ENCODE results near the gene PLS1. TPM values are rescaled to one million over a fixed set of nuclear protein-coding genes. Genes with fewer than 3 reads are reported as not detected.
"Not testable (repeated sequence)": the region's sequence is repeated elsewhere in the genome, so short reads cannot be mapped to it uniquely, and the experiment has no call there.

Gene PLS1
- total RNA-seq, 1 donor from 2014 or later = 1.4 TPM

- peak; percentile 44 for DNase-seq
Measured at GRCh38 chr3:142705198-142705597, 109.0 kb downstream of the PLS1 start.

GRCh38 chr3:142706321-142707127 lies 110.3 kb downstream of the PLS1 start:
- DNase-seq = no peak

GRCh38 chr3:142709207-142709606 lies 113.0 kb downstream of the PLS1 start:
- no peak for DNase-seq

GRCh38 chr3:142714882-142715281 lies 118.7 kb downstream of the PLS1 start:
- DNase-seq = not testable (repeated sequence)

- DNase-seq = no peak
Measured at GRCh38 chr3:142716102-142716501, 119.9 kb downstream of the PLS1 start.

- DNase-seq = no peak
Measured at GRCh38 chr3:142723665-142723967, 127.4 kb downstream of the PLS1 start.

- peak; percentile 83 for DNase-seq
Measured at GRCh38 chr3:142723968-142724681, 127.9 kb downstream of the PLS1 start, which contains the start of gene TRPC1. Gene TRPC1 (plus strand): TSS chr3:142724034. CDS start chr3:142724560, 526 bp downstream.

- DNase-seq = peak; percentile 49
Measured at GRCh38 chr3:142724682-142725356, 128.6 kb downstream of the PLS1 start.

GRCh38 chr3:142725357-142725739 lies 129.2 kb downstream of the PLS1 start:
- peak; percentile 2 for DNase-seq

GRCh38 chr3:142726017-142726416 lies 129.8 kb downstream of the PLS1 start:
- DNase-seq = no peak

GRCh38 chr3:142732066-142732465 lies 135.9 kb downstream of the PLS1 start:
- DNase-seq = no peak

- no peak for DNase-seq
Measured at GRCh38 chr3:142734834-142735233, 138.6 kb downstream of the PLS1 start.

GRCh38 chr3:142735462-142735861 lies 139.3 kb downstream of the PLS1 start:
- DNase-seq = peak; percentile 0

GRCh38 chr3:142738396-142738795 lies 142.2 kb downstream of the PLS1 start:
- DNase-seq = no peak

- no peak for DNase-seq
Measured at GRCh38 chr3:142746646-142747045, 150.5 kb downstream of the PLS1 start.

GRCh38 chr3:142750531-142750930 lies 154.3 kb downstream of the PLS1 start:
- DNase-seq = not testable (repeated sequence)

- DNase-seq = not testable (repeated sequence)
Measured at GRCh38 chr3:142752605-142753004, 156.4 kb downstream of the PLS1 start.

- DNase-seq = no peak
Measured at GRCh38 chr3:142754494-142754893, 158.3 kb downstream of the PLS1 start.

Small RNAs within 50 kb of the gene (small RNA-seq; reads per million reads assigned to genes)
- not detected for gene RNA5SP143 (ENCODE audit: low replicate concordance)

Other genes starting within 250 kb of the PLS1 start
- gene XRN1, start 148.4 kb upstream of the PLS1 start, total RNA-seq = 110 TPM
- gene ATR, start 17.7 kb upstream of the PLS1 start, total RNA-seq = 31.2 TPM
- 21.8 TPM for gene TRPC1, start 127.6 kb downstream of the PLS1 start, total RNA-seq

All from skin of body (tissue), 3 donors.